ENCODE measurements around the gene PPP1R3F.

PPP1R3F gene

GRCh38 chrX:49273181-49273727, 3.7 kb downstream of the PPP1R3F start:
- TF ChIP-seq EZH2phosphoT487 (IDR thresholded peaks at IDR 0.05; ENCODE audit: low read length), result no peak
- TF ChIP-seq, protein P1, sequence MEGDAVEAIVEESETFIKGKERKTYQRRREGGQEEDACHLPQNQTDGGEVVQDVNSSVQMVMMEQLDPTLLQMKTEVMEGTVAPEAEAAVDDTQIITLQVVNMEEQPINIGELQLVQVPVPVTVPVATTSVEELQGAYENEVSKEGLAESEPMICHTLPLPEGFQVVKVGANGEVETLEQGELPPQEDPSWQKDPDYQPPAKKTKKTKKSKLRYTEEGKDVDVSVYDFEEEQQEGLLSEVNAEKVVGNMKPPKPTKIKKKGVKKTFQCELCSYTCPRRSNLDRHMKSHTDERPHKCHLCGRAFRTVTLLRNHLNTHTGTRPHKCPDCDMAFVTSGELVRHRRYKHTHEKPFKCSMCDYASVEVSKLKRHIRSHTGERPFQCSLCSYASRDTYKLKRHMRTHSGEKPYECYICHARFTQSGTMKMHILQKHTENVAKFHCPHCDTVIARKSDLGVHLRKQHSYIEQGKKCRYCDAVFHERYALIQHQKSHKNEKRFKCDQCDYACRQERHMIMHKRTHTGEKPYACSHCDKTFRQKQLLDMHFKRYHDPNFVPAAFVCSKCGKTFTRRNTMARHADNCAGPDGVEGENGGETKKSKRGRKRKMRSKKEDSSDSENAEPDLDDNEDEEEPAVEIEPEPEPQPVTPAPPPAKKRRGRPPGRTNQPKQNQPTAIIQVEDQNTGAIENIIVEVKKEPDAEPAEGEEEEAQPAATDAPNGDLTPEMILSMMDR (IDR thresholded peaks at IDR 0.05; ENCODE audit: low read length), result no peak
- no peak for TF ChIP-seq EZH2 (optimal IDR thresholded peaks at IDR 0.05; ENCODE audit: low read depth, low read length)
- peaks cover 12% of the 10 kb centered on the region for H3K79me2 ChIP-seq (ENCODE audit: low read length)
- no peak overlapping the region for H3K4me3 ChIP-seq (ENCODE audit: low read length)
- DNase-seq, result no peak
- H3F3A ChIP-seq (ENCODE audit: insufficient read depth, low read length), result no peaks in the 10 kb centered on the region
- peaks cover 5% of the 10 kb centered on the region; the same call in 1 of the 2 replicates for H3K4me1 ChIP-seq (ENCODE audit: low read length)
- no peak overlapping the region for H3K27ac ChIP-seq (ENCODE audit: low read length)
- H3K27me3 ChIP-seq (replicated peaks; ENCODE audit: insufficient read depth, low read length), result no peaks in the 10 kb centered on the region
- H3K9me2 ChIP-seq (replicated peaks; ENCODE audit: insufficient read depth, low read length), result no peaks in the 10 kb centered on the region
- no peaks in the 10 kb centered on the region for H3K36me3 ChIP-seq (replicated peaks; ENCODE audit: insufficient read depth, low read length)
- no peak overlapping the region for H2AFZ ChIP-seq (ENCODE audit: low read length)
- H3K9ac ChIP-seq (ENCODE audit: low read length), result no peak overlapping the region
- H3K9me3 ChIP-seq (replicated peaks; ENCODE audit: insufficient read depth, low read length), result no peaks in the 10 kb centered on the region
- H4K20me1 ChIP-seq (ENCODE audit: insufficient read depth, low read length), result no peaks in the 10 kb centered on the region
- no peak overlapping the region for H3K4me2 ChIP-seq (ENCODE audit: low read depth, low read length)

DNA sequence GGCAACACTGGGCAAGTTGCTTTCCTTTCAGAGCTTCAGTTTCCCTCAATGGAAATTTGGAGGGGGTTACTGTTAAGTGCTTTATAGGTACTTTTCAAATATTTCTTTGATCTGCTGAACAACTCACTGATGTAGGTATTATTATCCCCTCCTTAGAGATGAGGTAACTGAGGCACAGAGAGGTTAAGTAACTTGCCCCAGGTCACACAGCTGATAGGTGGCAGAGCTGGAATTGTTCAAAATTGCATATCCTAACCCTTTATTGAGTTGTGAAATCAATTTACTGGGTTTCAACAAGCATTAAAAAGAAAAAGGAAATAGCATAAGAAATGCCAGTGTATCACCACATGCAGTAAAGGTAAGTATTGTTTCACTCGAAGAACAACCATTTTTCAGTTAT, 6.6 kb downstream of the PPP1R3F start:
- Histone ChIP-seq H3K27ac (ENCODE audit: low read length) (no peak overlapping the region), H3K79me2 (ENCODE audit: low read length) (peaks cover 3% of the 10 kb centered on the region; the same call in 1 of the 2 replicates), H3F3A (ENCODE audit: insufficient read depth, low read length) (no peaks in the 10 kb centered on the region), H3K27me3 (replicated peaks; ENCODE audit: insufficient read depth, low read length) (no peaks in the 10 kb centered on the region), H3K4me1 (ENCODE audit: low read length) (no peaks in the 10 kb centered on the region), H3K9me2 (replicated peaks; ENCODE audit: insufficient read depth, low read length) (no peaks in the 10 kb centered on the region), H3K36me3 (replicated peaks; ENCODE audit: insufficient read depth, low read length) (no peaks in the 10 kb centered on the region), H3K4me3 (ENCODE audit: low read length) (no peak overlapping the region), H3K9ac (ENCODE audit: low read length) (no peak overlapping the region), H3K4me2 (ENCODE audit: low read depth, low read length) (no peak overlapping the region), H2AFZ (ENCODE audit: low read length) (no peak overlapping the region), H3K9me3 (replicated peaks; ENCODE audit: insufficient read depth, low read length) (no peaks in the 10 kb centered on the region), H4K20me1 (ENCODE audit: insufficient read depth, low read length) (no peaks in the 10 kb centered on the region)
- TF ChIP-seq, protein P1 (IDR thresholded peaks at IDR 0.05; ENCODE audit: low read length), result no peak
- no peak for TF ChIP-seq EZH2phosphoT487 (IDR thresholded peaks at IDR 0.05; ENCODE audit: low read length)
- no peak for TF ChIP-seq EZH2 (optimal IDR thresholded peaks at IDR 0.05; ENCODE audit: low read depth, low read length)
- DNase-seq, result no peak

- H3F3A ChIP-seq (ENCODE audit: insufficient read depth, low read length), result no peaks in the 10 kb centered on the region
- H3K79me2 ChIP-seq (ENCODE audit: low read length), result peaks cover 3% of the 10 kb centered on the region; the same call in 1 of the 2 replicates
- no peaks in the 10 kb centered on the region for H4K20me1 ChIP-seq (ENCODE audit: insufficient read depth, low read length)
- H3K4me1 ChIP-seq (ENCODE audit: low read length), result no peaks in the 10 kb centered on the region
- H3K9me3 ChIP-seq (replicated peaks; ENCODE audit: insufficient read depth, low read length), result no peaks in the 10 kb centered on the region
- H3K9ac ChIP-seq (ENCODE audit: low read length), result no peak overlapping the region
- no peaks in the 10 kb centered on the region for H3K9me2 ChIP-seq (replicated peaks; ENCODE audit: insufficient read depth, low read length)
- no peaks in the 10 kb centered on the region for H3K27me3 ChIP-seq (replicated peaks; ENCODE audit: insufficient read depth, low read length)
- H2AFZ ChIP-seq (ENCODE audit: low read length), result no peak overlapping the region
- no peak for DNase-seq
- TF ChIP-seq EZH2 (optimal IDR thresholded peaks at IDR 0.05; ENCODE audit: low read depth, low read length) (no peak), EZH2phosphoT487 (IDR thresholded peaks at IDR 0.05; ENCODE audit: low read length) (no peak)
- TF ChIP-seq, protein P1 (IDR thresholded peaks at IDR 0.05; ENCODE audit: low read length), result no peak
- no peaks in the 10 kb centered on the region for H3K36me3 ChIP-seq (replicated peaks; ENCODE audit: insufficient read depth, low read length)
- no peak overlapping the region for H3K27ac ChIP-seq (ENCODE audit: low read length)
- H3K4me2 ChIP-seq (ENCODE audit: low read depth, low read length), result no peak overlapping the region
- H3K4me3 ChIP-seq (ENCODE audit: low read length), result no peak overlapping the region
Measured at GRCh38 chrX:49276671-49277534, 7.3 kb downstream of the PPP1R3F start.
